ENCODE measurements around the gene BBIP1. TPM values are rescaled to one million over a fixed set of nuclear protein-coding genes. Genes with fewer than 3 reads are reported as not detected.

The BBIP1 gene
- total RNA-seq, 4 donors from 2014 or later: 19.6 to 32.2 (median 21.9) TPM

DNA sequence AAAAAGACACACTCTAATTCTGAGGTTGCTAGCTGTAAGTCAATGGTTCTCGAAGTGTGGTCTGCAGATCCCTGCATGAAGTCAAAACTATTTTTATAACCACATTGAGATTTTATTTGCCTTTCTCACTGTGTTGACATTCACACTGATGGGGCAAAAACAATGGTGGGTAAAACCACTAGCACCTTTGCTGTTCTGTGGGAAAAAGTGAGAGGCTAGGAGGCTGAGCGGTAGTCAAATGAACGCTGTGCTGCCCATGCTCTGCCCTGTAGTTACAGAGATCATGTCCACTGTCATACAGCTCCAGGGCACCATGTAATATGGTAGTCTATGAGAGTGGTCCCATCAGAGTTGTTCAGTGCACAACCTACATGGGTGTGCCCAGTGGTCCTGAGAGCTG lies 68.9 kb downstream of the BBIP1 start:
- TF ChIP-seq, protein P1, sequence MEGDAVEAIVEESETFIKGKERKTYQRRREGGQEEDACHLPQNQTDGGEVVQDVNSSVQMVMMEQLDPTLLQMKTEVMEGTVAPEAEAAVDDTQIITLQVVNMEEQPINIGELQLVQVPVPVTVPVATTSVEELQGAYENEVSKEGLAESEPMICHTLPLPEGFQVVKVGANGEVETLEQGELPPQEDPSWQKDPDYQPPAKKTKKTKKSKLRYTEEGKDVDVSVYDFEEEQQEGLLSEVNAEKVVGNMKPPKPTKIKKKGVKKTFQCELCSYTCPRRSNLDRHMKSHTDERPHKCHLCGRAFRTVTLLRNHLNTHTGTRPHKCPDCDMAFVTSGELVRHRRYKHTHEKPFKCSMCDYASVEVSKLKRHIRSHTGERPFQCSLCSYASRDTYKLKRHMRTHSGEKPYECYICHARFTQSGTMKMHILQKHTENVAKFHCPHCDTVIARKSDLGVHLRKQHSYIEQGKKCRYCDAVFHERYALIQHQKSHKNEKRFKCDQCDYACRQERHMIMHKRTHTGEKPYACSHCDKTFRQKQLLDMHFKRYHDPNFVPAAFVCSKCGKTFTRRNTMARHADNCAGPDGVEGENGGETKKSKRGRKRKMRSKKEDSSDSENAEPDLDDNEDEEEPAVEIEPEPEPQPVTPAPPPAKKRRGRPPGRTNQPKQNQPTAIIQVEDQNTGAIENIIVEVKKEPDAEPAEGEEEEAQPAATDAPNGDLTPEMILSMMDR (IDR thresholded peaks at IDR 0.05): no peak
- DNase-seq (ENCODE audit: low spot score): no peak
- ATAC-seq (ENCODE audit: low FRiP score): no peak

Other genes starting within 250 kb of the BBIP1 start
- 100 to 1,000 TPM in 2 of 4 donors, 10 to 100 TPM in 2; 69.7 to 127 (median 102) TPM for gene PDCD4, start 47.3 kb downstream of the BBIP1 start, total RNA-seq
- 10 to 100 TPM; 52.4 to 73.6 (median 67.6) TPM for gene SHOC2, start 424 bp upstream of the BBIP1 start, total RNA-seq
- gene ADRA2A, start 157.8 kb upstream of the BBIP1 start, total RNA-seq: 10 to 100 TPM in 3 of 4 donors, 1 to 10 TPM in 1; 5.2 to 81.3 (median 42.9) TPM